ENCODE measurements around the gene PITHD1.
"Not testable (repeated sequence)": the region's sequence is repeated elsewhere in the genome, so short reads cannot be mapped to it uniquely, and the experiment has no call there.

PITHD1 gene

GRCh38 chr1:23799255-23799569 lies 21.0 kb downstream of the PITHD1 start:
- DNase-seq (ENCODE audit: low read depth in 3 of 3), result peak in 1 of 3 experiments; percentile 34

GRCh38 chr1:23799570-23800399 lies 21.6 kb downstream of the PITHD1 start:
- DNase-seq (ENCODE audit: low read depth in 3 of 3), result no peak

GRCh38 chr1:23800400-23801337 lies 22.5 kb downstream of the PITHD1 start, which contains the start of gene GALE:
TSS of gene GALE (minus strand) at chr1:23800754. CDS start at chr1:23799007, 1,747 bp downstream.
- peak; percentile 95 to 99 (median 98) for DNase-seq (ENCODE audit: low read depth in 3 of 3)

- no peak for DNase-seq (ENCODE audit: low read depth in 3 of 3)
These were observed 23.1 kb downstream of the PITHD1 start for GRCh38 chr1:23801338-23801748.

- DNase-seq (ENCODE audit: low read depth in 3 of 3), result no peak
These were observed 23.7 kb downstream of the PITHD1 start for GRCh38 chr1:23801876-23802275.

- DNase-seq (ENCODE audit: low read depth in 3 of 3), result not testable (repeated sequence)
These were observed 24.7 kb downstream of the PITHD1 start for GRCh38 chr1:23802809-23803342.

- no peak for DNase-seq (ENCODE audit: low read depth in 3 of 3)
These were observed 25.5 kb downstream of the PITHD1 start for GRCh38 chr1:23803674-23804073.

GRCh38 chr1:23804183-23804835 lies 26.1 kb downstream of the PITHD1 start:
- no peak for DNase-seq (ENCODE audit: low read depth in 3 of 3)

- no peak for DNase-seq (ENCODE audit: low read depth in 3 of 3)
These were observed 26.8 kb downstream of the PITHD1 start for GRCh38 chr1:23805025-23805424.

GRCh38 chr1:23806280-23806679 lies 28.1 kb downstream of the PITHD1 start:
- DNase-seq (ENCODE audit: low read depth in 3 of 3), result no peak

GRCh38 chr1:23807453-23807852 lies 29.2 kb downstream of the PITHD1 start:
- DNase-seq (ENCODE audit: low read depth in 3 of 3), result no peak

GRCh38 chr1:23809751-23810171 lies 31.5 kb downstream of the PITHD1 start:
- peak; percentile 66 to 74 (median 71) for DNase-seq (ENCODE audit: low read depth in 3 of 3)

GRCh38 chr1:23810818-23811540 lies 32.8 kb downstream of the PITHD1 start:
- peak in 1 of 3 experiments; percentile 46 for DNase-seq (ENCODE audit: low read depth in 3 of 3)

- no peak for DNase-seq (ENCODE audit: low read depth in 3 of 3)
These were observed 35.8 kb downstream of the PITHD1 start for GRCh38 chr1:23814016-23814415.

- no peak for DNase-seq (ENCODE audit: low read depth in 3 of 3)
These were observed 38.1 kb downstream of the PITHD1 start for GRCh38 chr1:23816361-23816760.

- DNase-seq (ENCODE audit: low read depth in 3 of 3), result no peak
These were observed 38.7 kb downstream of the PITHD1 start for GRCh38 chr1:23816906-23817305.

GRCh38 chr1:23817633-23818032 lies 39.4 kb downstream of the PITHD1 start:
- DNase-seq (ENCODE audit: low read depth in 3 of 3), result no peak

- DNase-seq (ENCODE audit: low read depth in 3 of 3), result no peak
These were observed 45.5 kb downstream of the PITHD1 start for GRCh38 chr1:23823767-23824166.

GRCh38 chr1:23824711-23825075 lies 46.5 kb downstream of the PITHD1 start:
- no peak for DNase-seq (ENCODE audit: low read depth in 3 of 3)

GRCh38 chr1:23825076-23825761 lies 47.0 kb downstream of the PITHD1 start, which contains the start of gene HMGCL:
TSS of gene HMGCL (minus strand) at chr1:23825429. CDS start at chr1:23825415, 14 bp downstream.
- DNase-seq (ENCODE audit: low read depth in 3 of 3), result peak; percentile 77 to 89 (median 80)

All from stimulated activated CD4-positive, alpha-beta T cell treated with anti-CD3 and anti-CD28 coated beads, TNF-alpha, amount 100 ng/mL, for 24 hours (primary cell).